ENCODE measurements around the gene EPHA1.

EPHA1 gene

GRCh38 chr7:143346018-143346417, 62.6 kb downstream of the EPHA1 start:
- no peak for DNase-seq (ENCODE audit: low read depth)

- peak; percentile 54 for DNase-seq (ENCODE audit: low read depth)
Observed at GRCh38 chr7:143345428-143345900, 63.2 kb downstream of the EPHA1 start.

DNA sequence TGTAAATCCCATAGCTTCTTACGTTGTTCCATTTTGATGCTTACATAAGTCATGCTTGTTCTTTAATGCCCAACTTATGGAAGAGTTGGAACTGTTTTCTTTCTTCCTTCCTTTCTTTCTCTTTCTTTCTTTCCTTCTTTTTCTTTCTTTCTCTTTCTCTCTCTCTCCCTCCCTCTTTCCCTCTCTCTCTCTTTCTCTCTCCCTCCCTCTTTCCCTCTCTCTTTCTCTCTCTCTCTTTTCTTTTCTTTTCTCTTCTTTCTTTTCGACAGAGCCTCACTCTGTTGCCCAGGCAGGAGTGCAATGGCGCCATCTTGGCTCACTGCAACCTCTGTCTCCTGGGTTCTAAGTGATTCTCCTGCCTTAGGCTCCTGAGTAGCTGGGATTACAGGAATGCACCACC, 65.1 kb downstream of the EPHA1 start:
- no peak for DNase-seq (ENCODE audit: low read depth)

- DNase-seq (ENCODE audit: low read depth) = no peak
Observed at GRCh38 chr7:143341842-143342241, 66.8 kb downstream of the EPHA1 start.

Measured in activated T-cell treated with anti-CD3 and anti-CD28 coated beads for 1 hour (primary cell).